IMR-90 (cell line): Measurements from ENCODE around the gene GALNT3. TPM values are rescaled to one million over a fixed set of nuclear protein-coding genes. Genes with fewer than 3 reads are reported as not detected.

Experiments used
- ATAC-seq: fragments of 200-7000 bp; cut with Tn5 transposase; 2 replicates; pipeline ENCODE4 v1.9.1; 2020; ENCODE audit warnings: low read depth, mild to moderate bottlenecking, moderate library complexity
- BruUV-seq: library from RNA; stranded (reverse); fragments of 400-500 nt; replicated peaks from 2 replicates; lab custom pipeline; 2021; lab: Mats Ljungman, UMichigan
- CTCF ChIA-PET: fragments of 300-600 bp; formaldehyde crosslinking; extraction: SDS; loops from one replicate; lab custom pipeline; 2021; ENCODE audit warnings: antibody characterized with exemption; lab: Yijun Ruan, JAX
- POLR2A ChIA-PET: fragments of 300-600 bp; sonication (Branson Sonifier 250); formaldehyde crosslinking; loops from one replicate; lab custom pipeline; 2022; ENCODE audit warnings: antibody characterized with exemption; ENCODE audit not compliant: unreplicated experiment; lab: Charles Lee
- DNase-seq: peaks from one replicate; pipeline ENCODE4 v3.0.0; 2013
- H2AFZ ChIP-seq: replicated peaks from 2 replicates; pipeline ENCODE3; 2013; ENCODE audit warnings: low read length, mild to moderate bottlenecking; ENCODE audit not compliant: poor library complexity
- H2AK5ac ChIP-seq: 2 replicates; pipeline ENCODE4 v1.6.1; 2013; ENCODE audit warnings: low read depth, low read length, inconsistent platforms
- H2AK9ac ChIP-seq: replicated peaks from 2 replicates; pipeline ENCODE3; 2013; ENCODE audit warnings: mild to moderate bottlenecking, low read depth, low read length, moderate library complexity; ENCODE audit not compliant: poor library complexity
- H2BK120ac ChIP-seq: 2 replicates; pipeline ENCODE4 v1.6.1; 2013; ENCODE audit warnings: low read depth, low read length, inconsistent platforms
- H2BK15ac ChIP-seq: 3 replicates; pipeline ENCODE4 v1.6.1; 2013; ENCODE audit warnings: low read depth, low read length, inconsistent platforms
- H2BK20ac ChIP-seq: 2 replicates; pipeline ENCODE4 v1.6.1; 2013; ENCODE audit warnings: low read depth, mild to moderate bottlenecking, inconsistent platforms, low read length, moderate library complexity
- H2BK5ac ChIP-seq: 2 replicates; pipeline ENCODE4 v1.6.1; 2013; ENCODE audit warnings: mild to moderate bottlenecking, low read depth, low read length, inconsistent platforms; ENCODE audit not compliant: poor library complexity, severe bottlenecking
- H3K14ac ChIP-seq: replicated peaks from 2 replicates; pipeline ENCODE4 v1.6.1; 2013; ENCODE audit warnings: low read depth, low read length, inconsistent platforms
- H3K18ac ChIP-seq: 2 replicates; pipeline ENCODE4 v1.6.1; 2013; ENCODE audit warnings: low read depth, low read length, control low read depth
- H3K23ac ChIP-seq: 2 replicates; pipeline ENCODE4 v1.6.1; 2013; ENCODE audit warnings: low read depth, low read length, inconsistent platforms
- H3K27ac ChIP-seq: 2 replicates; pipeline ENCODE4 v1.5.1; 2013; ENCODE audit warnings: mild to moderate bottlenecking, control low read depth, low read length; ENCODE audit not compliant: insufficient read depth
- H3K27me3 ChIP-seq: 2 replicates; pipeline ENCODE4 v1.6.1; 2013; ENCODE audit warnings: low read length; ENCODE audit not compliant: control insufficient read depth, insufficient read depth
- H3K36me3 ChIP-seq: 2 replicates; pipeline ENCODE4 v1.6.1; 2013; ENCODE audit warnings: low read length, mixed read lengths; ENCODE audit not compliant: control insufficient read depth, insufficient read depth
- H3K4ac ChIP-seq: 2 replicates; pipeline ENCODE4 v1.6.1; 2013; ENCODE audit warnings: low read depth, low read length, inconsistent platforms
- H3K4me1 ChIP-seq: 2 replicates; pipeline ENCODE4 v1.6.1; 2013; ENCODE audit warnings: low read length, mixed read lengths; ENCODE audit not compliant: control insufficient read depth, insufficient read depth
- H3K4me2 ChIP-seq: 2 replicates; pipeline ENCODE4 v1.6.1; 2013; ENCODE audit warnings: low read depth, mild to moderate bottlenecking, control low read depth, low read length, moderate library complexity
- H3K4me3 ChIP-seq: 2 replicates; pipeline ENCODE4 v1.5.1; 2013; ENCODE audit warnings: low read depth, mild to moderate bottlenecking, control low read depth, low read length, moderate library complexity; ENCODE audit not compliant: insufficient read depth
- H3K56ac ChIP-seq: 2 replicates; pipeline ENCODE4 v1.6.1; 2013; ENCODE audit warnings: low read length, inconsistent platforms; ENCODE audit not compliant: insufficient read depth; ENCODE audit errors: extremely low read depth
- H3K79me1 ChIP-seq, 2 experiments: 2 replicates each; pipeline ENCODE4 v1.6.1; 2013; ENCODE audit warnings: low read length in 2 of 2, inconsistent platforms in 1 of 2, low read depth in 1 of 2
- H3K9ac ChIP-seq: 2 replicates; pipeline ENCODE4 v1.6.1; 2013; ENCODE audit warnings: low read depth, low read length, control low read depth
- H3K9me1 ChIP-seq: 2 replicates; pipeline ENCODE4 v1.6.1; 2013; ENCODE audit warnings: low read length, inconsistent platforms; ENCODE audit not compliant: insufficient read depth
- H3K9me3 ChIP-seq: 2 replicates; pipeline ENCODE4 v1.6.1; 2013; ENCODE audit warnings: low read length; ENCODE audit not compliant: control insufficient read depth, insufficient read depth
- H4K20me1 ChIP-seq: 2 replicates; pipeline ENCODE4 v1.6.1; 2013; ENCODE audit warnings: low read length, inconsistent platforms; ENCODE audit not compliant: insufficient read depth
- H4K5ac ChIP-seq: 2 replicates; pipeline ENCODE4 v1.6.1; 2013; ENCODE audit warnings: mild to moderate bottlenecking, low read depth, low read length, control low read depth
- H4K8ac ChIP-seq, 2 experiments: 2 replicates each; pipeline ENCODE4 v1.6.1; 2013; ENCODE audit warnings: low read depth in 2 of 2, low read length in 2 of 2, control low read depth in 1 of 2, inconsistent platforms in 1 of 2
- H4K91ac ChIP-seq: 2 replicates; pipeline ENCODE4 v1.6.1; 2013; ENCODE audit warnings: low read depth, low read length, inconsistent platforms; ENCODE audit not compliant: insufficient read depth
- CEBPB ChIP-seq: IDR thresholded peaks from 2 replicates; pipeline ENCODE4 v1.6.1; 2012; ENCODE audit warnings: low read depth, low read length, improper control_type of control experiment
- CHD1 ChIP-seq: IDR thresholded peaks from 2 replicates; pipeline ENCODE4 v1.6.1; 2012; ENCODE audit warnings: low read depth, low read length, improper control_type of control experiment
- FOS ChIP-seq: fragments of 150-350 bp; IDR thresholded peaks from 2 replicates; pipeline ENCODE4 v1.6.1; 2016; ENCODE audit warnings: low read depth, low read length
- MXI1 ChIP-seq: IDR thresholded peaks from 2 replicates; pipeline ENCODE4 v1.6.1; 2012; ENCODE audit warnings: low read depth, mild to moderate bottlenecking, low read length, moderate library complexity, borderline replicate concordance
- POLR2A ChIP-seq: IDR thresholded peaks from 2 replicates; pipeline ENCODE4 v1.6.1; 2012; ENCODE audit warnings: mild to moderate bottlenecking, low read depth, low read length
- RCOR1 ChIP-seq: IDR thresholded peaks from 2 replicates; pipeline ENCODE4 v1.6.1; 2012; ENCODE audit warnings: mild to moderate bottlenecking, low read length, improper control_type of control experiment; ENCODE audit not compliant: insufficient replicate concordance
- WGBS, 2 experiments: methylation state at CpG; one replicate each; pipeline versions ENCODE4 v1.1.5 to v1.1.7; 2013; ENCODE audit warnings: missing lambda C conversion rate in 2 of 2; ENCODE audit not compliant: insufficient read length in 1 of 2; ENCODE audit errors: extremely low coverage in 2 of 2; 5-methylcytosine and 5-hydroxymethylcytosine counted together
- dilution Hi-C: fragments of 300-500 bp; cut with HindIII; formaldehyde crosslinking; loops from one replicate; pipeline ENCODE4 v1.14.3; 2018; ENCODE audit warnings: low sequenced_read_pairs; ENCODE audit not compliant: unreplicated experiment
- in situ Hi-C: fragments of 300-500 bp; cut with MboI; formaldehyde crosslinking; loops from 3 replicates; pipeline ENCODE4 v1.14.3; 2019; ENCODE audit warnings: low sequenced_read_pairs, inconsistent platforms, mixed read lengths
- intact Hi-C: fragments of 100-400 bp; cut with micrococcal nuclease; formaldehyde crosslinking; loops from 2 replicates; pipeline ENCODE4 v1.10.0; 2022
- polyA plus RNA-seq, 3 experiments: library from polyadenylated mRNA; depleted of rRNA; stranded (reverse); fragments of >200 nt; gene quantifications; 2 replicates each; pipeline ENCODE4 v1.2.3, GENCODE V29; 2012; ENCODE audit warnings: low replicate concordance in 1 of 3
- total RNA-seq: library from RNA; depleted of rRNA; stranded (reverse); fragments of >200 nt; gene quantifications from 2 replicates; pipeline ENCODE4 v1.2.3, GENCODE V29; 2012
- TF ChIP-seq, protein P1 (sequence below): fragments of 150-350 bp; IDR thresholded peaks from 2 replicates; pipeline ENCODE4 v1.6.1; 2017; ENCODE audit warnings: mild to moderate bottlenecking, antibody characterized with exemption, low read length, low read depth
- TF ChIP-seq, protein P2 (sequence below): fragments of 150-350 bp; IDR thresholded peaks from 2 replicates; pipeline ENCODE4 v1.6.1; 2016; ENCODE audit warnings: low read depth, mild to moderate bottlenecking, low read length, moderate library complexity, borderline replicate concordance

The GALNT3 gene
- total and polyA plus RNA-seq, 2 of the 4 experiments (the other 2 are of a cell fraction) = 1.1 to 2.0 TPM

DNA sequence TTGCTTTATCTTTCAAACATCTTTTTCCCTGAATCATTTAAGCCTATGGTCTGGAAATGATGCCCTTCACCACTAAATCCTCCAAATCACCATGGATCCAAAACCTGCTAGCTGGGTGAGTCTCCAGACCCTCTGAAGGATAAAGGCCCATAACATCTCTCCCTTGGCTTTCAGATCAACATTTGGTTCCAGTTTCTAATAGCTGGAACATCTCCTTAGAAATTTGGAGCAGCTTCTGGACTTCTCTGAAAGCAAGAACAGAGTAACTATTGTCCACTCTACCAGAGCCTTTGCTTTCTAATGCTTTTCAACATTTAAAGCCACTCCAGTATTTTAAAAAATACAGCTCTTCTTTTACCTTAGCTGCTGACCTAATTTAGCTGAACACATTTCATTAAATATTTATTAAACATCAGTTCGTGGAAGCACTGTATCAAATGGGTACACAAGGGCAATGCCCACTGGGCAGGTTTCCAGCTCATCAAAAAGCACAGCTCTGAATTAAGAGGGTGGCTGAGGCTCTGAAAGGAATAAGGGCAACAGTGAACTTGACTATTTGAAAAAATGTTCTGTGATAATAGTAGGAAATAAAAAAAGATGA is 75.3 kb downstream of the GALNT3 start:
- Histone ChIP-seq H3K79me1 (no peaks in the 10 kb centered on the region), H3K56ac (no peak overlapping the region), H3K4me1 (0 out of 2 replicates have a peak, but pooled peaks cover 1% of the 10 kb centered on the region), H2BK120ac (no peak overlapping the region), H3K18ac (no peak overlapping the region), H2BK15ac (no peak overlapping the region), H3K9ac (no peak overlapping the region), H4K20me1 (no peaks in the 10 kb centered on the region), H3K9me1 (peaks cover 5% of the 10 kb centered on the region; the same call in 1 of the 2 replicates), H2AK5ac (no peak overlapping the region), H2AFZ (no peak overlapping the region), H3K27me3 (no peaks in the 10 kb centered on the region), H3K4me3 (no peak overlapping the region), H3K23ac (no peak overlapping the region), H2AK9ac (no peak overlapping the region), H3K14ac (no peak overlapping the region), H3K36me3 (no peaks in the 10 kb centered on the region), H2BK20ac (no peak overlapping the region), H4K8ac (no peak overlapping the region), H4K91ac (no peak overlapping the region), H3K9me3 (no peaks in the 10 kb centered on the region), H3K27ac (no peak overlapping the region), H4K5ac (no peak overlapping the region), H2BK5ac (no peak overlapping the region), H3K4me2 (no peak overlapping the region), H3K4ac (no peak overlapping the region)
- no TSS peak for BruUV-seq
- dilution Hi-C loops = no loop called here
- intact Hi-C loops = no loop called here
- in situ Hi-C loops = no loop called here
- ATAC-seq (no peak), DNase-seq (no peak)
- no CpG with 5 or more reads among the region's 1 CpG for WGBS, 2 experiments
- ChIA-PET CTCF (interaction anchor here (0.8 kb wide), 1 partner anchor 34 kb away, joined by 5 read pairs; no protein-coding TSS in a partner anchor), POLR2A (no interaction called here)
- TF ChIP-seq CEBPB (no peak), POLR2A (no peak), RCOR1 (no peak), FOS (no peak), MXI1 (no peak), CHD1 (no peak)
- TF ChIP-seq, protein P1, sequence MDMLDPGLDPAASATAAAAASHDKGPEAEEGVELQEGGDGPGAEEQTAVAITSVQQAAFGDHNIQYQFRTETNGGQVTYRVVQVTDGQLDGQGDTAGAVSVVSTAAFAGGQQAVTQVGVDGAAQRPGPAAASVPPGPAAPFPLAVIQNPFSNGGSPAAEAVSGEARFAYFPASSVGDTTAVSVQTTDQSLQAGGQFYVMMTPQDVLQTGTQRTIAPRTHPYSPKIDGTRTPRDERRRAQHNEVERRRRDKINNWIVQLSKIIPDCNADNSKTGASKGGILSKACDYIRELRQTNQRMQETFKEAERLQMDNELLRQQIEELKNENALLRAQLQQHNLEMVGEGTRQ = no peak
- TF ChIP-seq, protein P2, sequence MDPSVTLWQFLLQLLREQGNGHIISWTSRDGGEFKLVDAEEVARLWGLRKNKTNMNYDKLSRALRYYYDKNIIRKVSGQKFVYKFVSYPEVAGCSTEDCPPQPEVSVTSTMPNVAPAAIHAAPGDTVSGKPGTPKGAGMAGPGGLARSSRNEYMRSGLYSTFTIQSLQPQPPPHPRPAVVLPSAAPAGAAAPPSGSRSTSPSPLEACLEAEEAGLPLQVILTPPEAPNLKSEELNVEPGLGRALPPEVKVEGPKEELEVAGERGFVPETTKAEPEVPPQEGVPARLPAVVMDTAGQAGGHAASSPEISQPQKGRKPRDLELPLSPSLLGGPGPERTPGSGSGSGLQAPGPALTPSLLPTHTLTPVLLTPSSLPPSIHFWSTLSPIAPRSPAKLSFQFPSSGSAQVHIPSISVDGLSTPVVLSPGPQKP = no peak
